ENCODE data around the gene MNX1.

The MNX1 gene

GRCh38 chr7:157014635-157015555 is 4.4 kb upstream of the MNX1 start:
- Histone ChIP-seq H3K27ac (ENCODE audit: low read depth, low read length) (no peak overlapping the region), H3K9me2 (replicated peaks; ENCODE audit: control insufficient read depth, low read length) (no peaks in the 10 kb centered on the region), H3K9me3 (ENCODE audit: control insufficient read depth, insufficient read depth, low read length) (no peaks in the 10 kb centered on the region), H3K4me2 (ENCODE audit: low read length) (no peak overlapping the region), H3K27me3 (ENCODE audit: control insufficient read depth, low read length) (peaks cover 76% of the 10 kb centered on the region), H4K20me1 (ENCODE audit: control insufficient read depth, insufficient read depth, low read depth, low read length) (no peaks in the 10 kb centered on the region), H3K4me1 (ENCODE audit: control insufficient read depth, low read length) (peaks cover 22% of the 10 kb centered on the region), H3K4me3 (ENCODE audit: low read length) (no peak overlapping the region), H3K79me2 (ENCODE audit: control insufficient read depth, low read length) (no peaks in the 10 kb centered on the region), H3K36me3 (ENCODE audit: control insufficient read depth, low read length) (no peaks in the 10 kb centered on the region), H3F3A (ENCODE audit: control insufficient read depth, insufficient read depth) (no peaks in the 10 kb centered on the region)
- TF ChIP-seq, protein P1, sequence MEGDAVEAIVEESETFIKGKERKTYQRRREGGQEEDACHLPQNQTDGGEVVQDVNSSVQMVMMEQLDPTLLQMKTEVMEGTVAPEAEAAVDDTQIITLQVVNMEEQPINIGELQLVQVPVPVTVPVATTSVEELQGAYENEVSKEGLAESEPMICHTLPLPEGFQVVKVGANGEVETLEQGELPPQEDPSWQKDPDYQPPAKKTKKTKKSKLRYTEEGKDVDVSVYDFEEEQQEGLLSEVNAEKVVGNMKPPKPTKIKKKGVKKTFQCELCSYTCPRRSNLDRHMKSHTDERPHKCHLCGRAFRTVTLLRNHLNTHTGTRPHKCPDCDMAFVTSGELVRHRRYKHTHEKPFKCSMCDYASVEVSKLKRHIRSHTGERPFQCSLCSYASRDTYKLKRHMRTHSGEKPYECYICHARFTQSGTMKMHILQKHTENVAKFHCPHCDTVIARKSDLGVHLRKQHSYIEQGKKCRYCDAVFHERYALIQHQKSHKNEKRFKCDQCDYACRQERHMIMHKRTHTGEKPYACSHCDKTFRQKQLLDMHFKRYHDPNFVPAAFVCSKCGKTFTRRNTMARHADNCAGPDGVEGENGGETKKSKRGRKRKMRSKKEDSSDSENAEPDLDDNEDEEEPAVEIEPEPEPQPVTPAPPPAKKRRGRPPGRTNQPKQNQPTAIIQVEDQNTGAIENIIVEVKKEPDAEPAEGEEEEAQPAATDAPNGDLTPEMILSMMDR (IDR thresholded peaks at IDR 0.05; ENCODE audit: low read depth, low read length, poor library complexity, severe bottlenecking), result no peak
- no peak for TF ChIP-seq EZH2phosphoT487 (IDR thresholded peaks at IDR 0.05; ENCODE audit: borderline replicate concordance, low read length)

DNA sequence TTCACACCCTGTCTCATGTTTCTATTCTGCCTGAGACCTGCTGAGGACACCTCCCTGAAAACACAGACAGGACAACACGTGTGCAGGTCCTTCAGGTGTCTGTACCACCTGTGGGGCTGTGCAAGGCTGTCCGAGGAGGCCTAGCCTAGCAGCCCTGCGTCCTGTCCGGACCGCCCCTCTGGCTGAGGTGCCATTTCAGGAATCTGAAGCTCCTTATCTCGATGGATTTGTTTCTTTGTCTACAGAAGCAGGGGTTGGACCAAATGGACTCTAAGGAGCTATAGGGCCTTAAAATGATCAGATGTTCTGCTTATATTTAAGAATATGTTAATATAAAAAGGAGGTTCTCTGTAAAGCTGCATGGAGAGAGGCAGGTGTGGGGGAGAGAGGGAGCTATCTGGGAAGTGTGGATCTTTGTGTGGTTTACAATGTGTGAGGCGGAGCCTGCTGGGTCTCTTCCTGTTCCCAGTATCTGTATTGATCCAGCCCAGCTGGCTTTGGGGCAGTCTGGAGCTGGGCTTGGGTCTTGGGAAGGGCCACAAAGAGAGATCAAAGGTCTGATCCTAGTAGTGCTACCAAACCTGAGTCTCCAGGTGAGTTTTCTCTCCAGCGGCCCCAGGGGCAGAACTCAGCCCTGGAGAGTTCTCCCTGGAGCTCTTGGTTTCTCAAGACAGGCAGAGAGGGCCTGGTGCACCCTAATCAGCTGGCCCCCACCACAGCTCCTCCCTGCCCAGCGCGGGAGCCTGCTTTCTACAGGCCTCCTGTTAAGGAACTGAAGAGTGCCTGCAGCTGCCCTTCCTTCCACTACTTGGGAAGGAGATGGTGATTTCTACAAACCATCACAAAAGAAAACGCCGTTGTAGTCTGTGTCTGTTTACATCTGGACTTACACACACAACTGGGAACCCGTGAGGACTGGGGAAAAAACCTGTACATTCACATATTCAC is 3.4 kb upstream of the MNX1 start:
- H4K20me1 ChIP-seq (ENCODE audit: control insufficient read depth, insufficient read depth, low read depth, low read length), result no peaks in the 10 kb centered on the region
- H3K27ac ChIP-seq (ENCODE audit: low read depth, low read length), result no peak overlapping the region
- H3K79me2 ChIP-seq (ENCODE audit: control insufficient read depth, low read length), result no peaks in the 10 kb centered on the region
- no peak overlapping the region for H3K4me3 ChIP-seq (ENCODE audit: low read length)
- TF ChIP-seq EZH2phosphoT487 (IDR thresholded peaks at IDR 0.05; ENCODE audit: borderline replicate concordance, low read length), result no peak
- TF ChIP-seq, protein P1 (IDR thresholded peaks at IDR 0.05; ENCODE audit: low read depth, low read length, poor library complexity, severe bottlenecking), result no peak
- peaks cover 22% of the 10 kb centered on the region for H3K4me1 ChIP-seq (ENCODE audit: control insufficient read depth, low read length)
- no peaks in the 10 kb centered on the region for H3K36me3 ChIP-seq (ENCODE audit: control insufficient read depth, low read length)
- no peaks in the 10 kb centered on the region for H3F3A ChIP-seq (ENCODE audit: control insufficient read depth, insufficient read depth)
- H3K9me2 ChIP-seq (replicated peaks; ENCODE audit: control insufficient read depth, low read length), result no peaks in the 10 kb centered on the region
- no peak overlapping the region for H3K4me2 ChIP-seq (ENCODE audit: low read length)
- peaks cover 80% of the 10 kb centered on the region for H3K27me3 ChIP-seq (ENCODE audit: control insufficient read depth, low read length)
- H3K9me3 ChIP-seq (ENCODE audit: control insufficient read depth, insufficient read depth, low read length), result no peaks in the 10 kb centered on the region

DNA sequence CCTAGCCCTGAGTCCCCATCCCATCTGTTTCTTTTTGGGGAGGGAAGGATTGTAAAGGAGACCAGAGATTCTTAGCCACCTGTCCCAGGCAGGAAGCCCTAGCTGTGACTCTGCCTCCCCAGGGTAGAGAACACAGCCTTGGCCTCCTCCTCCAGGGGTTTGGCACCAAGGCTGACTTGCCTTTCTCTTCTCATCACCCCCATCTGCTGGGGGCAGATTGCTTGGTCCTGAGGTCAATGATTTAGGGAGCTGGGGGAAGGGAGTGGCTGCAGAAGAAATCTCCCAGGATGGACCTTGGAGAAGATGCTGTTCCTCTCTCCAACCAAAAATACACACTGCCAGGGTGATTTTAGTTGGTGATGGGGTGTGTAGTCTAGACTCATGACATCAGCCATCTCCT is 2.6 kb upstream of the MNX1 start:
- Histone ChIP-seq H3K27me3 (ENCODE audit: control insufficient read depth, low read length) (peaks cover 84% of the 10 kb centered on the region), H3K9me3 (ENCODE audit: control insufficient read depth, insufficient read depth, low read length) (no peaks in the 10 kb centered on the region), H3K4me3 (ENCODE audit: low read length) (no peak overlapping the region), H4K20me1 (ENCODE audit: control insufficient read depth, insufficient read depth, low read depth, low read length) (no peaks in the 10 kb centered on the region), H3K9me2 (replicated peaks; ENCODE audit: control insufficient read depth, low read length) (no peaks in the 10 kb centered on the region), H3K4me2 (ENCODE audit: low read length) (no peak overlapping the region), H3K4me1 (ENCODE audit: control insufficient read depth, low read length) (peaks cover 22% of the 10 kb centered on the region), H3K36me3 (ENCODE audit: control insufficient read depth, low read length) (no peaks in the 10 kb centered on the region), H3K79me2 (ENCODE audit: control insufficient read depth, low read length) (no peaks in the 10 kb centered on the region), H3K27ac (ENCODE audit: low read depth, low read length) (no peak overlapping the region), H3F3A (ENCODE audit: control insufficient read depth, insufficient read depth) (no peaks in the 10 kb centered on the region)
- no peak for TF ChIP-seq EZH2phosphoT487 (IDR thresholded peaks at IDR 0.05; ENCODE audit: borderline replicate concordance, low read length)
- TF ChIP-seq, protein P1 (IDR thresholded peaks at IDR 0.05; ENCODE audit: low read depth, low read length, poor library complexity, severe bottlenecking), result no peak
